Uterus (tissue), 4 donors: ENCODE data around the gene MEF2B. TPM values are rescaled to one million over a fixed set of nuclear protein-coding genes. Genes with fewer than 3 reads are reported as not detected.
"Not testable (repeated sequence)": the region's sequence is repeated elsewhere in the genome, so short reads cannot be mapped to it uniquely, and the experiment has no call there.

Experiments
- DNase-seq, 2 donors: peaks; one replicate each; pipeline ENCODE4 v3.0.0-alpha.2; 2019 to 2020
- H3K27ac ChIP-seq, 2 donors: fragments of 200-600 bp; sonication (generic); 1 replicate in 1 of 2; 2 replicates in 1 of 2; pipeline ENCODE4 v1.5.1; 2016 to 2018
- H3K27me3 ChIP-seq, 2 donors: fragments of 200-600 bp; sonication (generic); one replicate each; pipeline ENCODE4 v1.5.1; 2018 to 2019; ENCODE audit warnings: control low read depth in 1 of 2
- H3K36me3 ChIP-seq, 2 donors: fragments of 200-600 bp; sonication (generic); one replicate each; pipeline ENCODE4 v1.5.1; 2019; ENCODE audit warnings: control low read depth in 1 of 2
- H3K4me1 ChIP-seq, 2 donors: fragments of 200-600 bp; sonication (generic); one replicate each; pipeline ENCODE4 v1.5.1; 2018 to 2019; ENCODE audit warnings: control low read depth in 1 of 2
- H3K4me3 ChIP-seq, 2 donors: fragments of 200-600 bp; sonication (generic); 1 replicate in 1 of 2; 2 replicates in 1 of 2; pipeline ENCODE4 v1.5.1; 2018 to 2019; ENCODE audit warnings: mild to moderate bottlenecking in 1 of 2
- H3K9me3 ChIP-seq, 2 donors: fragments of 200-600 bp; sonication (generic); one replicate each; pipeline ENCODE4 v1.5.1; 2019; ENCODE audit warnings: control low read depth in 1 of 2
- POLR2A ChIP-seq, 2 donors: fragments of 450-650 bp; IDR thresholded peaks; one replicate each; pipeline ENCODE4 v1.6.1; 2016; ENCODE audit warnings: antibody characterized with exemption in 2 of 2, mild to moderate bottlenecking in 1 of 2, moderate library complexity in 1 of 2
- intact Hi-C: fragments of 100-400 bp; cut with DNase I; formaldehyde crosslinking; loops from one replicate; pipeline ENCODE4 v1.15.1; 2023; ENCODE audit warnings: low total_unique reads
- total RNA-seq, 4 donors: library from RNA; depleted of rRNA in 3 of 4; stranded (reverse); fragments of >200 nt in 3 of 4; gene quantifications; one replicate each; pipeline versions ENCODE4 v1.1.0 to v1.2.4, GENCODE V29; 2014 to 2023
- TF ChIP-seq, protein P1 (sequence below), 4 experiments: fragments of 200-600 bp in 2 of 4; fragments of 450-650 bp in 2 of 4; sonication (generic) in 2 of 4; IDR thresholded peaks; one replicate each; pipeline ENCODE4 v1.5.1; 2016 to 2019; ENCODE audit warnings: antibody characterized with exemption in 4 of 4, mild to moderate bottlenecking in 2 of 4, moderate library complexity in 1 of 4
- donor health status: DM: yes; HTN: yes; CAD: no.

The MEF2B gene
- total RNA-seq, 4 donors from 2014 or later = 0.55 to 2.0 TPM; not detected in 2

DNA sequence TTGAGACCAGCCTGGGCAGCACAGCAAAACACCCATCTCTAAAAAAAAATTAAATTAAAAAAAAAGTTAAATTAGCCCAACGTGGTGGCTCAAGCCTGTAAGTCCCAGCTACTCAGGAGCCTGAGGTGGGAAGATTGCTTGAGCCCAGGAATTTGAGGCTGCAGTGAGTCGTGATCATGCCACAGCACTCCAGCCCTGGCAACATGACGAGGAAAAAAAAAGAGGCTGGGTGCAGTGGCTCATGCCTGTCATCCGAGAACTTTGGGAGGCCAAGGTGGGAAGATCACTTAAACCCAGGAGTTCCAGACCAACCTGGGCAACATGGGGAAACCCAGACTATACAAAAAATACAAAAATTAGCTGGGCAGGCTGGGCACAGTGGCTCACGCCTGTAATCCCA, 29.6 kb downstream of the MEF2B start:
- no peak overlapping the region for H3K27ac ChIP-seq

DNA sequence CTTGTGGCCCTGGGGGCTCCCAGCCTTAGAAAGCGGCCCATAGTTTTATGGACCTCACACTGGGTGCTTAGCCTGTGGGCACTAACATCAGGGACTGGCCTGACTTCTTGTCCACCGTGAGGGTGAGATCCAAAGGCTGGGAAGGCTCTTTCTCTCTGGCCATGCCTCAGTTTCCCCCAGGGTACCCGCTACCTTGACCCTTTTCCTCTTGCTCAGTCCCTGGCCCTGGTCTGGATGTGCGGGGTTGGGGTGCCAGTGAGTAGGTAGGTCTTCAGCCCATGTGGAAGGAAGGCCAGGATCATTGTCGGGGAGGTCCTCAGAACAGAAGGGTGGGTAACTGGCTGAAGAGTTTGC, 30.2 kb downstream of the MEF2B start:
- Histone ChIP-seq H3K4me3 (no peak overlapping the region), H3K4me1 (no peaks in the 10 kb centered on the region), H3K27me3 (no peaks in the 10 kb centered on the region), H3K27ac (no peak overlapping the region), H3K36me3 (no peaks in the 10 kb centered on the region), H3K9me3 (no peaks in the 10 kb centered on the region)
- no peak for DNase-seq
- intact Hi-C loops = no loop called here
- no peak for TF ChIP-seq POLR2A (IDR thresholded peaks at IDR 0.05)
- TF ChIP-seq, protein P1, sequence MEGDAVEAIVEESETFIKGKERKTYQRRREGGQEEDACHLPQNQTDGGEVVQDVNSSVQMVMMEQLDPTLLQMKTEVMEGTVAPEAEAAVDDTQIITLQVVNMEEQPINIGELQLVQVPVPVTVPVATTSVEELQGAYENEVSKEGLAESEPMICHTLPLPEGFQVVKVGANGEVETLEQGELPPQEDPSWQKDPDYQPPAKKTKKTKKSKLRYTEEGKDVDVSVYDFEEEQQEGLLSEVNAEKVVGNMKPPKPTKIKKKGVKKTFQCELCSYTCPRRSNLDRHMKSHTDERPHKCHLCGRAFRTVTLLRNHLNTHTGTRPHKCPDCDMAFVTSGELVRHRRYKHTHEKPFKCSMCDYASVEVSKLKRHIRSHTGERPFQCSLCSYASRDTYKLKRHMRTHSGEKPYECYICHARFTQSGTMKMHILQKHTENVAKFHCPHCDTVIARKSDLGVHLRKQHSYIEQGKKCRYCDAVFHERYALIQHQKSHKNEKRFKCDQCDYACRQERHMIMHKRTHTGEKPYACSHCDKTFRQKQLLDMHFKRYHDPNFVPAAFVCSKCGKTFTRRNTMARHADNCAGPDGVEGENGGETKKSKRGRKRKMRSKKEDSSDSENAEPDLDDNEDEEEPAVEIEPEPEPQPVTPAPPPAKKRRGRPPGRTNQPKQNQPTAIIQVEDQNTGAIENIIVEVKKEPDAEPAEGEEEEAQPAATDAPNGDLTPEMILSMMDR (IDR thresholded peaks at IDR 0.05) = no peak

More for the DNA sequence above, 29.6 kb downstream of the MEF2B start:
- Histone ChIP-seq H3K36me3 (no peaks in the 10 kb centered on the region), H3K9me3 (no peaks in the 10 kb centered on the region), H3K4me3 (no peak overlapping the region), H3K27me3 (no peaks in the 10 kb centered on the region), H3K4me1 (no peaks in the 10 kb centered on the region)
- intact Hi-C loops = no loop called here
- no peak for TF ChIP-seq POLR2A (IDR thresholded peaks at IDR 0.05)
- TF ChIP-seq, protein P1 (IDR thresholded peaks at IDR 0.05) = no peak
- no peak for DNase-seq

GRCh38 chr19:19138109-19138981, 31.7 kb downstream of the MEF2B start, which contains the start of gene TMEM161A:
Gene TMEM161A, minus strand, starts transcription at chr19:19138478. Its CDS starts 50 bp downstream, at chr19:19138428.
- intact Hi-C loops = no loop called here
- H3K27ac ChIP-seq = peak within 1 kb of the TSS; percentile 56 to 67
- H3K27me3 ChIP-seq = no peaks in the 10 kb centered on the region
- no peaks in the 10 kb centered on the region for H3K9me3 ChIP-seq
- peak; percentile 60 to 63 for TF ChIP-seq POLR2A (IDR thresholded peaks at IDR 0.05)
- TF ChIP-seq, protein P1 (IDR thresholded peaks at IDR 0.05) = no peak
- no peaks in the 10 kb centered on the region for H3K4me1 ChIP-seq
- peak within 1 kb of the TSS; percentile 61 to 82 for H3K4me3 ChIP-seq
- H3K36me3 ChIP-seq = no peaks in the 10 kb centered on the region
- DNase-seq = peak; percentile 98

DNA sequence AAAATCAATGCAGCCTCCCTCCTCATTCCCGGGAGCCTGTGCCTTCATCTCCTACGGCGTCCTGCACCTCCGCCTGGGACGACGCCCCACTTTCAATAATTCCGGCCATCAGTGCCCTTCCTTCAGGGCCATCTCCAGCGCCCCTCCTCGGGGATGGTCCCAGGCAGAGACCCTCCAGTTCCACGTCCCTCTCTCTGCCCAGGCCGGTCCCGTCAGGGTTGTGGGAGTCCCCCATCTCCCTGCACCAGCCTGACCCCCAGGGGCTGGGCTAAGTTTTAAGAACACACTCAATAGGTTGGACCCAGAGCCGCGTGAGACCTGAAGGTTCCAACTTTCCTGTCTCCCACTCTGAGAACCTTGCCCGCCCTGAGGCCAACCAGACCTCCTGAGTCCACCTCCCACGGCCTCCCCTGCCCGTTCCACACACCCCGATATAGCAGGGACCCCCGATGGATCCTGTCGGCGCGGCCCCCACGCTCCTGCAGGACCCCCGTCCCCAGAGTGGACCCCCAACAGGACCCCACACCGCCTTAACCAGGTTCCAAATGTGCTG, 32.4 kb downstream of the MEF2B start:
- Histone ChIP-seq H3K4me1 (no peaks in the 10 kb centered on the region), H3K9me3 (peaks cover 0 to under 1% of the 10 kb centered on the region in 2 donors), H3K4me3 (peak overlapping the region; percentile 61 to 82), H3K27me3 (no peaks in the 10 kb centered on the region), H3K36me3 (no peaks in the 10 kb centered on the region), H3K27ac (peak overlapping the region; percentile 56 to 67)
- intact Hi-C loops = no loop called here
- peak in 1 of 2 donors; percentile 26 for DNase-seq
- TF ChIP-seq, protein P1 (IDR thresholded peaks at IDR 0.05) = no peak
- no peak for TF ChIP-seq POLR2A (IDR thresholded peaks at IDR 0.05)

- DNase-seq = not testable (repeated sequence)
Observed at GRCh38 chr19:19135713-19136112, 34.4 kb downstream of the MEF2B start.

More at GRCh38 chr19:19135713-19136112, 34.4 kb downstream of the MEF2B start:
- peaks cover 0 to 11% of the 10 kb centered on the region in 2 donors for H3K9me3 ChIP-seq
- intact Hi-C loops, H3K4me3 ChIP-seq, H3K27me3 ChIP-seq, H3K27ac ChIP-seq, H3K36me3 ChIP-seq, H3K4me1 ChIP-seq: not testable (repeated sequence)
